DOHH2 (cell line): ENCODE results near the gene HOMER3.
"Not testable (repeated sequence)": the region's sequence is repeated elsewhere in the genome, so short reads cannot be mapped to it uniquely, and the experiment has no call there.

Experiments
- EZH2phosphoT487 ChIP-seq: fragments of 200-600 bp; sonication (generic); IDR thresholded peaks from 2 replicates; pipeline ENCODE4 v1.6.1; 2017; ENCODE audit warnings: borderline replicate concordance, mild to moderate bottlenecking, antibody characterized with exemption, low read length, moderate library complexity, mixed read lengths
- TF ChIP-seq, protein P1 (sequence below): fragments of 200-600 bp; sonication (generic); IDR thresholded peaks from one replicate; pipeline ENCODE4 v1.5.1; 2014; ENCODE audit warnings: antibody characterized with exemption, mild to moderate bottlenecking, low read depth, low read length; ENCODE audit not compliant: poor library complexity, severe bottlenecking

GRCh38 chr19:18917593-18917992 lies 23.4 kb downstream of the HOMER3 start:
- TF ChIP-seq, protein P1, sequence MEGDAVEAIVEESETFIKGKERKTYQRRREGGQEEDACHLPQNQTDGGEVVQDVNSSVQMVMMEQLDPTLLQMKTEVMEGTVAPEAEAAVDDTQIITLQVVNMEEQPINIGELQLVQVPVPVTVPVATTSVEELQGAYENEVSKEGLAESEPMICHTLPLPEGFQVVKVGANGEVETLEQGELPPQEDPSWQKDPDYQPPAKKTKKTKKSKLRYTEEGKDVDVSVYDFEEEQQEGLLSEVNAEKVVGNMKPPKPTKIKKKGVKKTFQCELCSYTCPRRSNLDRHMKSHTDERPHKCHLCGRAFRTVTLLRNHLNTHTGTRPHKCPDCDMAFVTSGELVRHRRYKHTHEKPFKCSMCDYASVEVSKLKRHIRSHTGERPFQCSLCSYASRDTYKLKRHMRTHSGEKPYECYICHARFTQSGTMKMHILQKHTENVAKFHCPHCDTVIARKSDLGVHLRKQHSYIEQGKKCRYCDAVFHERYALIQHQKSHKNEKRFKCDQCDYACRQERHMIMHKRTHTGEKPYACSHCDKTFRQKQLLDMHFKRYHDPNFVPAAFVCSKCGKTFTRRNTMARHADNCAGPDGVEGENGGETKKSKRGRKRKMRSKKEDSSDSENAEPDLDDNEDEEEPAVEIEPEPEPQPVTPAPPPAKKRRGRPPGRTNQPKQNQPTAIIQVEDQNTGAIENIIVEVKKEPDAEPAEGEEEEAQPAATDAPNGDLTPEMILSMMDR, result not testable (repeated sequence)
- not testable (repeated sequence) for TF ChIP-seq EZH2phosphoT487
